ENCODE results near the gene LRTM2.

DNA sequence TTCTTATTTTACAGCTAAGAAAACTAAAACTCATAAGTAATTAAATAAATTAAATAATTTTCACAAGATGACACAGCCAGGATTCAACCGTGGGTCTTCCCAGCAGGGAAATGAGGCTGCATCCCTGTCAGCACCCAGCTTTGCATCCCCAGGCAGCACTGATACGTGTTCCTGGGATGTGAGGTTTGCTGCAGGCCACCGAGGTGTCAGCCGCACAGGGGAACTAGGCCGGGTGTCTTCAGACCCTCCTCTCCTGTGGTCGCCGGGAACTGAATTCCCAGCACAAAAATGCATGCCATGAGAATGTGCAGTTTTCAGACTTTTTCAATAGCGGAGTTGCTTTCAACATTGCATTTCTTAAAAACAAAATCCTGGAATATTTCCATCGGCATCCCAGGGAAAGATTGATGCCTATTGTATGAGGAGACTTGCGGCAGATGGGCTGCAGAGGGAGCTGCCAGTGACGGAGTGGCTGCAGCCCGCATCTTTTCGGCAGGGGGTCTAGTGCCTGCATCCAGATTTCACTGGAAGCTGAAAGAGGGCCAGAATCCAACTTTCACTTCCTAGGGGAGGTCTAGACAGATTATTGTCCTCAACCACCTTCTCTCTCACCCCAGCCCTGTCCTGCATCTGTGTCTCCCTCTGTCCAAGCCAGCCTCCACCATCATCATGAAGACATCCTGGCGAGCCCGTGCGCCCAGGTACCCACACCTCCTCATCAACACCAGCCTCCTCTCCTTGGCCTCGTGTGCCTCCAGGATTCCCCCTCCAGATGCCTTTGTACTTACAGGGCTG lies 12.6 kb downstream of the LRTM2 start:
- TF ChIP-seq JUND (IDR thresholded peaks at IDR 0.05) (no peak), EZH2 (IDR thresholded peaks at IDR 0.05) (no peak), POLR2A (IDR thresholded peaks at IDR 0.05; ENCODE audit: borderline replicate concordance, extremely low read depth, insufficient read depth, insufficient read length) (no peak)
- TF ChIP-seq, protein P1, sequence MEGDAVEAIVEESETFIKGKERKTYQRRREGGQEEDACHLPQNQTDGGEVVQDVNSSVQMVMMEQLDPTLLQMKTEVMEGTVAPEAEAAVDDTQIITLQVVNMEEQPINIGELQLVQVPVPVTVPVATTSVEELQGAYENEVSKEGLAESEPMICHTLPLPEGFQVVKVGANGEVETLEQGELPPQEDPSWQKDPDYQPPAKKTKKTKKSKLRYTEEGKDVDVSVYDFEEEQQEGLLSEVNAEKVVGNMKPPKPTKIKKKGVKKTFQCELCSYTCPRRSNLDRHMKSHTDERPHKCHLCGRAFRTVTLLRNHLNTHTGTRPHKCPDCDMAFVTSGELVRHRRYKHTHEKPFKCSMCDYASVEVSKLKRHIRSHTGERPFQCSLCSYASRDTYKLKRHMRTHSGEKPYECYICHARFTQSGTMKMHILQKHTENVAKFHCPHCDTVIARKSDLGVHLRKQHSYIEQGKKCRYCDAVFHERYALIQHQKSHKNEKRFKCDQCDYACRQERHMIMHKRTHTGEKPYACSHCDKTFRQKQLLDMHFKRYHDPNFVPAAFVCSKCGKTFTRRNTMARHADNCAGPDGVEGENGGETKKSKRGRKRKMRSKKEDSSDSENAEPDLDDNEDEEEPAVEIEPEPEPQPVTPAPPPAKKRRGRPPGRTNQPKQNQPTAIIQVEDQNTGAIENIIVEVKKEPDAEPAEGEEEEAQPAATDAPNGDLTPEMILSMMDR (IDR thresholded peaks at IDR 0.05 in 2 of 3, conservative IDR thresholded peaks at IDR 0.05 in 1 of 3; ENCODE audit: borderline replicate concordance in 1 of 3, insufficient read depth in 1 of 3, low read depth in 2 of 3, low read length in 2 of 3) = no peak
- TF ChIP-seq, protein P2, sequence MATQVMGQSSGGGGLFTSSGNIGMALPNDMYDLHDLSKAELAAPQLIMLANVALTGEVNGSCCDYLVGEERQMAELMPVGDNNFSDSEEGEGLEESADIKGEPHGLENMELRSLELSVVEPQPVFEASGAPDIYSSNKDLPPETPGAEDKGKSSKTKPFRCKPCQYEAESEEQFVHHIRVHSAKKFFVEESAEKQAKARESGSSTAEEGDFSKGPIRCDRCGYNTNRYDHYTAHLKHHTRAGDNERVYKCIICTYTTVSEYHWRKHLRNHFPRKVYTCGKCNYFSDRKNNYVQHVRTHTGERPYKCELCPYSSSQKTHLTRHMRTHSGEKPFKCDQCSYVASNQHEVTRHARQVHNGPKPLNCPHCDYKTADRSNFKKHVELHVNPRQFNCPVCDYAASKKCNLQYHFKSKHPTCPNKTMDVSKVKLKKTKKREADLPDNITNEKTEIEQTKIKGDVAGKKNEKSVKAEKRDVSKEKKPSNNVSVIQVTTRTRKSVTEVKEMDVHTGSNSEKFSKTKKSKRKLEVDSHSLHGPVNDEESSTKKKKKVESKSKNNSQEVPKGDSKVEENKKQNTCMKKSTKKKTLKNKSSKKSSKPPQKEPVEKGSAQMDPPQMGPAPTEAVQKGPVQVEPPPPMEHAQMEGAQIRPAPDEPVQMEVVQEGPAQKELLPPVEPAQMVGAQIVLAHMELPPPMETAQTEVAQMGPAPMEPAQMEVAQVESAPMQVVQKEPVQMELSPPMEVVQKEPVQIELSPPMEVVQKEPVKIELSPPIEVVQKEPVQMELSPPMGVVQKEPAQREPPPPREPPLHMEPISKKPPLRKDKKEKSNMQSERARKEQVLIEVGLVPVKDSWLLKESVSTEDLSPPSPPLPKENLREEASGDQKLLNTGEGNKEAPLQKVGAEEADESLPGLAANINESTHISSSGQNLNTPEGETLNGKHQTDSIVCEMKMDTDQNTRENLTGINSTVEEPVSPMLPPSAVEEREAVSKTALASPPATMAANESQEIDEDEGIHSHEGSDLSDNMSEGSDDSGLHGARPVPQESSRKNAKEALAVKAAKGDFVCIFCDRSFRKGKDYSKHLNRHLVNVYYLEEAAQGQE (IDR thresholded peaks at IDR 0.05; ENCODE audit: low read depth) = no peak
